HFFc6 (cell line): ENCODE measurements around the gene PPARG. TPM values are rescaled to one million over a fixed set of nuclear protein-coding genes. Genes with fewer than 3 reads are reported as not detected.

Experiments
- DNase-seq: peaks from one replicate; pipeline ENCODE4 v3.0.0-alpha.2; 2018
- H3K27ac Mint-ChIP-seq: 2 replicates; pipeline ENCODE4 v1.8.0; 2020; ENCODE audit warnings: mild to moderate bottlenecking, mixed read lengths
- H3K27me3 Mint-ChIP-seq: 2 replicates; pipeline ENCODE4 v1.8.0; 2021; ENCODE audit warnings: mild to moderate bottlenecking, moderate library complexity, mixed read lengths; ENCODE audit not compliant: insufficient read depth
- H3K36me3 Mint-ChIP-seq: 2 replicates; pipeline ENCODE4 v1.8.0; 2021; ENCODE audit warnings: low read depth, mixed read lengths
- H3K4me1 Mint-ChIP-seq: 2 replicates; pipeline ENCODE4 v1.8.0; 2020; ENCODE audit warnings: low read depth, mixed read lengths
- H3K4me3 Mint-ChIP-seq: 2 replicates; pipeline ENCODE4 v1.8.0; 2020; ENCODE audit warnings: mild to moderate bottlenecking, moderate library complexity, mixed read lengths
- H3K9me3 Mint-ChIP-seq: 2 replicates; pipeline ENCODE4 v1.8.0; 2020; ENCODE audit warnings: mild to moderate bottlenecking, mixed read lengths
- total RNA-seq, 6 experiments: library from RNA; stranded (reverse); fragmentation: NEBNext Ultra II Directional; extraction: Animal tissue kit (Norgen Biotek cat#: 25700); gene quantifications; 2 replicates in 1 of 6; 3 replicates in 5 of 6; pipeline ENCODE4 v1.2.3, GENCODE V29; 2021
- TF ChIP-seq, protein P1 (sequence below): fragments of 200-600 bp; sonication (generic); IDR thresholded peaks from 2 replicates; pipeline ENCODE4 v1.5.0; 2021; ENCODE audit warnings: antibody characterized with exemption, mild to moderate bottlenecking

The PPARG gene
- total RNA-seq, 6 experiments from 2014 or later, result 3.7 to 4.8 (median 4.0) TPM

- Mint-ChIP-seq H3K4me3 (no peak overlapping the region), H3K27me3 (no peaks in the 10 kb centered on the region), H3K36me3 (no peaks in the 10 kb centered on the region), H3K4me1 (no peaks in the 10 kb centered on the region), H3K27ac (no peak overlapping the region), H3K9me3 (no peaks in the 10 kb centered on the region)
- TF ChIP-seq, protein P1, sequence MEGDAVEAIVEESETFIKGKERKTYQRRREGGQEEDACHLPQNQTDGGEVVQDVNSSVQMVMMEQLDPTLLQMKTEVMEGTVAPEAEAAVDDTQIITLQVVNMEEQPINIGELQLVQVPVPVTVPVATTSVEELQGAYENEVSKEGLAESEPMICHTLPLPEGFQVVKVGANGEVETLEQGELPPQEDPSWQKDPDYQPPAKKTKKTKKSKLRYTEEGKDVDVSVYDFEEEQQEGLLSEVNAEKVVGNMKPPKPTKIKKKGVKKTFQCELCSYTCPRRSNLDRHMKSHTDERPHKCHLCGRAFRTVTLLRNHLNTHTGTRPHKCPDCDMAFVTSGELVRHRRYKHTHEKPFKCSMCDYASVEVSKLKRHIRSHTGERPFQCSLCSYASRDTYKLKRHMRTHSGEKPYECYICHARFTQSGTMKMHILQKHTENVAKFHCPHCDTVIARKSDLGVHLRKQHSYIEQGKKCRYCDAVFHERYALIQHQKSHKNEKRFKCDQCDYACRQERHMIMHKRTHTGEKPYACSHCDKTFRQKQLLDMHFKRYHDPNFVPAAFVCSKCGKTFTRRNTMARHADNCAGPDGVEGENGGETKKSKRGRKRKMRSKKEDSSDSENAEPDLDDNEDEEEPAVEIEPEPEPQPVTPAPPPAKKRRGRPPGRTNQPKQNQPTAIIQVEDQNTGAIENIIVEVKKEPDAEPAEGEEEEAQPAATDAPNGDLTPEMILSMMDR, result peak; percentile 33; the same call in 1 of the 2 replicates
- no peak for DNase-seq
Observed at GRCh38 chr3:12328837-12329462, 40.1 kb downstream of the PPARG start.

DNA sequence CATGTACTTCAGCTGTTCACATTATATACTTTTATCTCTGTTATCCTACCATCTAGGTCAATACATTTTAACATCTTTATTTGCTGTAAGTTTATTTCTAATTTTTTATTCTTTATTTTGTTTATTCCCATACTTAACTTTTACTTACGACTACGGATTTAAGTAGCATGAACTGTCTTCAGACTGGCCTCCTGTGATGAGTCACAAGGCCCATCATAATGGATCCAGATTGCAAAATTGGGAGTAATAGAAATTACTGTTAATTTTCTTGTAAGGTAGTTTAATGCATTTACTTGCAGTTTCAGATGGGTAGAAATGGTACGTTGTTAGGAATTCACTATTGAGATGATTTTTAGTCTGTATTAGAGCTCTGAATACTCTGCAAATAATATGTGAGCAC is 45.9 kb downstream of the PPARG start:
- no peak for DNase-seq
- no peaks in the 10 kb centered on the region for H3K9me3 Mint-ChIP-seq
- TF ChIP-seq, protein P1, result no peak
- H3K4me1 Mint-ChIP-seq, result no peaks in the 10 kb centered on the region
- no peak overlapping the region for H3K4me3 Mint-ChIP-seq
- H3K27ac Mint-ChIP-seq, result no peak overlapping the region
- H3K27me3 Mint-ChIP-seq, result no peaks in the 10 kb centered on the region
- no peaks in the 10 kb centered on the region for H3K36me3 Mint-ChIP-seq

DNA sequence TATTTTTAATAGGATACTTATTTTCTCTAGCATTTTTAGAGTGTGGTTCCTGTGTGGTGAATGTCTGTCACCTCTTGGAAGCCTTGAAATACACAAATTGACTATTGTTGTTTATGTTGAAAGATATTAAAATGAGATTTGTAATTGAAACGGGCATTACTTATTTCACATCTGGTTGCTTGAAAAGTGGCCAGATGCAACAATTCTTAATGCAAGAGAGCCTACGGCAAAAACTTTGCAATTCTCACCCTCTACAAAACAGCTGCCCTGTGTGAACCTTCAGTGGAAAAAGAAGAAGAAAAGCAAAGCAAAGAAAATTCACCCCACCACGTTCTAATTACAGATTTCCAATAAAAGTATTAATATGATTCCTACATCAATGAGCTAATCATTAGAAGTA is 46.6 kb downstream of the PPARG start:
- Mint-ChIP-seq H3K36me3 (no peaks in the 10 kb centered on the region), H3K4me1 (no peaks in the 10 kb centered on the region), H3K4me3 (no peak overlapping the region), H3K27ac (no peak overlapping the region), H3K27me3 (peaks cover 3% of the 10 kb centered on the region; the same call in 1 of the 2 replicates), H3K9me3 (no peaks in the 10 kb centered on the region)
- DNase-seq, result no peak
- TF ChIP-seq, protein P1, result no peak

GRCh38 chr3:12336099-12336498 is 47.2 kb downstream of the PPARG start:
- TF ChIP-seq, protein P1, result no peak
- DNase-seq, result no peak
- Mint-ChIP-seq H3K27me3 (peaks cover 3% of the 10 kb centered on the region; the same call in 1 of the 2 replicates), H3K9me3 (no peaks in the 10 kb centered on the region), H3K27ac (no peak overlapping the region), H3K4me3 (no peak overlapping the region), H3K36me3 (no peaks in the 10 kb centered on the region), H3K4me1 (no peaks in the 10 kb centered on the region)

DNA sequence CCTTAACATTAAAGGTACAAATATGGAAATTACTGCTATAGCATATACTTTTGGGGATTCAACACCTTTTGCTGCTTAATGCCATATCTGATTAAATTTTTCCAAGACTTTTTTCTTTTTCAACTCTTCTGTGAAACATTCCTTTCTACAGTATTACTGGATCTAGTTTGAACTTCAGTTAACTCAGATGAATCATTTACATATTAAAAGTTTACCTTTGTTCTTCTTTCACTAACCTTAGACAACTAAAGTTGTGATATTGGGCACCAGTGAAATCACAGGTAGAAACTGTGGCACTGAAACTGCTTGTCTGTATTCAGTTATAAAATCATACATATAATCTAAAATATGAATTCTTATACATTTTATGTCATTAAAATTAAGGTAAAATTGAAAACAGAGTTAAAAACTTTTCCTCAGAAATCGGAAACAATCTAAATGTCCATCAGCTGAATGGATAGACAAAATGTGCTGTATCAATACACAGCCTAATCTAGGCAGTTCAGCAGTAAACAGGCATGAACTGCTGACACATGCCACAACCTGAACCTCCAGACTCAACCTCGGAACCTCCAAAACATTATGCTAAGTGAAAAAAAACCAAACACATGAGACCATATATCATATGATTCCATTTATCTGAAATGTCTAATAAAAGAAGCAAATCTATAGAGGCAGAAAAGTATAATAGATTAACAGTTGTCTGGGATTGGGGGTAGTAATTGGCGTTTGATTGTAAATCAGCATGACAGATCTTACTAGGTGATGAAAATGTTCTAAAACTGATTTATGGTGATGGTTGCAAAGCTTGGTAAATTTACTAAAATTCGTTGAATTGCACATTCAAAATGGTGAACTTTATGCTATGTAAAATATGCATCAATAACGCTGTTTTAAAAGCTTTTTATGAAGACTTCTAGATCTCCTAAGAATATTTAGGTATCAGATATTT is 50.0 kb downstream of the PPARG start:
- peaks cover 3% of the 10 kb centered on the region; the same call in 1 of the 2 replicates for H3K27me3 Mint-ChIP-seq
- H3K4me3 Mint-ChIP-seq, result no peak overlapping the region
- DNase-seq, result no peak
- TF ChIP-seq, protein P1, result no peak
- H3K27ac Mint-ChIP-seq, result no peak overlapping the region
- H3K4me1 Mint-ChIP-seq, result no peaks in the 10 kb centered on the region
- no peaks in the 10 kb centered on the region for H3K9me3 Mint-ChIP-seq
- no peaks in the 10 kb centered on the region for H3K36me3 Mint-ChIP-seq
